Endothelial cell of umbilical vein (primary cell): ENCODE data around the gene CLEC12A.
"Not testable (repeated sequence)": the region's sequence is repeated elsewhere in the genome, so short reads cannot be mapped to it uniquely, and the experiment has no call there.

Source experiments
- EZH2 ChIP-seq: IDR thresholded peaks from 2 replicates; pipeline ENCODE4 v1.6.1; 2012; ENCODE audit warnings: borderline replicate concordance, low read depth, mild to moderate bottlenecking, moderate library complexity, low read length, inconsistent platforms; ENCODE audit not compliant: severe bottlenecking
- FOS ChIP-seq: IDR thresholded peaks from 2 replicates; pipeline ENCODE4 v1.6.1; 2011; ENCODE audit warnings: mild to moderate bottlenecking, low read length, moderate library complexity, borderline replicate concordance; ENCODE audit not compliant: insufficient read depth
- JUN ChIP-seq: IDR thresholded peaks from 2 replicates; pipeline ENCODE4 v1.6.1; 2011; ENCODE audit warnings: borderline replicate concordance, low read depth; ENCODE audit not compliant: insufficient read length, insufficient read depth
- MAX ChIP-seq: IDR thresholded peaks from 2 replicates; pipeline ENCODE4 v1.6.1; 2011; ENCODE audit not compliant: insufficient read depth, insufficient read length
- TF ChIP-seq, protein P1 (sequence below), 2 donors: IDR thresholded peaks; 1 replicate in 1 of 2; 2 replicates in 1 of 2; pipeline ENCODE4 v1.5.1; 2011; ENCODE audit warnings: low read length in 2 of 2, mild to moderate bottlenecking in 2 of 2, moderate library complexity in 2 of 2, control low read depth in 1 of 2, inconsistent platforms in 1 of 2, low read depth in 1 of 2; ENCODE audit not compliant: insufficient read depth in 1 of 2; ENCODE audit errors: extremely low read depth in 1 of 2

DNA sequence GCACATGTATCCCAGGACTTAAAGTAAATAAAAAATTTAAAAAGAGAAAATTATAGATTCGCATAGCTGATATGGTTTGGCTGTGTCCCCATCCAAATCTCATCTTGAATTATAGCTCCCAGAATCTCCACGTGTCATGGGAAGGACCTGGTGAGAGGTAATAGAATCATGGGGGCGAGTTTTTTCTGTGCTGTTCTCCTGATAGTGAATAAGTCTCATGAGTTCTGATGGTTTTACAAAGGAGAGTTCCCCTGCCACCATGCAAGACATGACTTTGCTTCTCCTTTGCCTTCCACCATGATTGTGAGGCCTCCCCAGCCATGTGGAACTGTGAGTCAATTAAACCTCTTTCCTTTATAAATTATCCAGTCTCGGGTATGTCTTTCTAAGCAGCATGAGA, 55.5 kb downstream of the CLEC12A start:
- TF ChIP-seq, protein P1, sequence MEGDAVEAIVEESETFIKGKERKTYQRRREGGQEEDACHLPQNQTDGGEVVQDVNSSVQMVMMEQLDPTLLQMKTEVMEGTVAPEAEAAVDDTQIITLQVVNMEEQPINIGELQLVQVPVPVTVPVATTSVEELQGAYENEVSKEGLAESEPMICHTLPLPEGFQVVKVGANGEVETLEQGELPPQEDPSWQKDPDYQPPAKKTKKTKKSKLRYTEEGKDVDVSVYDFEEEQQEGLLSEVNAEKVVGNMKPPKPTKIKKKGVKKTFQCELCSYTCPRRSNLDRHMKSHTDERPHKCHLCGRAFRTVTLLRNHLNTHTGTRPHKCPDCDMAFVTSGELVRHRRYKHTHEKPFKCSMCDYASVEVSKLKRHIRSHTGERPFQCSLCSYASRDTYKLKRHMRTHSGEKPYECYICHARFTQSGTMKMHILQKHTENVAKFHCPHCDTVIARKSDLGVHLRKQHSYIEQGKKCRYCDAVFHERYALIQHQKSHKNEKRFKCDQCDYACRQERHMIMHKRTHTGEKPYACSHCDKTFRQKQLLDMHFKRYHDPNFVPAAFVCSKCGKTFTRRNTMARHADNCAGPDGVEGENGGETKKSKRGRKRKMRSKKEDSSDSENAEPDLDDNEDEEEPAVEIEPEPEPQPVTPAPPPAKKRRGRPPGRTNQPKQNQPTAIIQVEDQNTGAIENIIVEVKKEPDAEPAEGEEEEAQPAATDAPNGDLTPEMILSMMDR (IDR thresholded peaks at IDR 0.05; ENCODE audit: extremely low read depth in 1 of 2, insufficient read depth in 1 of 2, low read depth in 1 of 2, low read length in 2 of 2), result not testable (repeated sequence)
- not testable (repeated sequence) for TF ChIP-seq MAX, EZH2, FOS, JUN
